GM12865 (cell line): ENCODE measurements around the gene DLG2.

Experiments
- DNase-seq: peaks from one replicate; pipeline ENCODE4 v3.0.0; 2010; ENCODE audit warnings: low read depth
- H3K4me3 ChIP-seq: 2 replicates; pipeline ENCODE4 v1.5.1; 2011; ENCODE audit warnings: mild to moderate bottlenecking, low read depth, low read length, control low read depth
- CTCF ChIP-seq: IDR thresholded peaks from 2 replicates; pipeline ENCODE4 v1.5.1; 2011; ENCODE audit warnings: low read length, control low read depth, low read depth, inconsistent platforms; ENCODE audit not compliant: insufficient read depth; ENCODE audit errors: missing control alignments

The DLG2 gene

GRCh38 chr11:84021291-84021690 is 1605.9 kb downstream of the DLG2 start:
- no peak overlapping the region for H3K4me3 ChIP-seq
- DNase-seq = no peak
- no peak for TF ChIP-seq CTCF

- H3K4me3 ChIP-seq = no peak overlapping the region
- DNase-seq = no peak
- no peak for TF ChIP-seq CTCF
These were observed 1607.5 kb downstream of the DLG2 start for GRCh38 chr11:84019571-84020194.

GRCh38 chr11:84014539-84014938 is 1612.6 kb downstream of the DLG2 start:
- no peak for DNase-seq
- TF ChIP-seq CTCF = no peak
- no peak overlapping the region for H3K4me3 ChIP-seq

- no peak for TF ChIP-seq CTCF
- DNase-seq = no peak
- no peak overlapping the region for H3K4me3 ChIP-seq
These were observed 1614.8 kb downstream of the DLG2 start for GRCh38 chr11:84012171-84012826.

GRCh38 chr11:84003181-84003580 is 1624.0 kb downstream of the DLG2 start:
- no peak for TF ChIP-seq CTCF
- no peak overlapping the region for H3K4me3 ChIP-seq
- DNase-seq = no peak

- no peak for TF ChIP-seq CTCF
- H3K4me3 ChIP-seq = no peak overlapping the region
- DNase-seq = no peak
These were observed 1628.2 kb downstream of the DLG2 start for GRCh38 chr11:83998921-83999320.
